Measurements from ENCODE around the gene CASP8AP2.

GRCh38 chr6:89843070-89843469 lies 13.4 kb downstream of the CASP8AP2 start:
- TF ChIP-seq CTCF (IDR thresholded peaks at IDR 0.05) (no peak), POLR2A (IDR thresholded peaks at IDR 0.05) (no peak)

Measured in lower leg skin (tissue), 3 donors.